Neural cell (in vitro differentiated cells): ENCODE data around the gene ACY1. TPM values are rescaled to one million over a fixed set of nuclear protein-coding genes. Genes with fewer than 3 reads are reported as not detected.
A peak's percentile ranks its signal among the peaks of the same experiment; 100 is the strongest.

ENCODE experiments used
- H2AFZ ChIP-seq: fragments of 200-600, 300-800 bp; sonication (generic), shearing (Covaris generic); 2 replicates; pipeline ENCODE4 v1.6.0; 2014; ENCODE audit warnings: low read depth, mild to moderate bottlenecking, antibody characterized with exemption, low read length, moderate library complexity
- H3F3A ChIP-seq: fragments of 200-600 bp; shearing (Covaris generic); 2 replicates; pipeline ENCODE4 v1.6.1; 2016; ENCODE audit warnings: mild to moderate bottlenecking, moderate library complexity, mixed read lengths, antibody characterized with exemption, low read length; ENCODE audit not compliant: insufficient read depth, poor library complexity, severe bottlenecking
- H3K27ac ChIP-seq: fragments of 200-600, 300-800 bp; sonication (generic), shearing (Covaris generic); 2 replicates; pipeline ENCODE4 v1.5.1; 2014; ENCODE audit warnings: mild to moderate bottlenecking, low read length, moderate library complexity
- H3K27me3 ChIP-seq: fragments of 300-800, 200-600 bp; sonication (generic), shearing (Covaris generic); 2 replicates; pipeline ENCODE4 v1.6.0; 2014; ENCODE audit warnings: mild to moderate bottlenecking, low read depth, low read length, moderate library complexity; ENCODE audit not compliant: insufficient read depth
- H3K36me3 ChIP-seq: fragments of 300-800, 200-600 bp; sonication (generic), shearing (Covaris generic); 2 replicates; pipeline ENCODE4 v1.5.1; 2014; ENCODE audit warnings: mild to moderate bottlenecking, antibody characterized with exemption, low read length, moderate library complexity; ENCODE audit not compliant: insufficient read depth
- H3K4me2 ChIP-seq: fragments of 300-800, 200-600 bp; sonication (generic), shearing (Covaris generic); 2 replicates; pipeline ENCODE4 v1.6.0; 2014; ENCODE audit warnings: mild to moderate bottlenecking, low read length
- H3K4me3 ChIP-seq: fragments of 300-800, 200-600 bp; sonication (generic), shearing (Covaris generic); 2 replicates; pipeline ENCODE4 v1.5.1; 2014; ENCODE audit warnings: mild to moderate bottlenecking, low read length, moderate library complexity
- H3K79me2 ChIP-seq: fragments of 200-600 bp; shearing (Covaris generic); replicated peaks from 2 replicates; pipeline ENCODE4 v1.6.0; 2014; ENCODE audit warnings: mild to moderate bottlenecking, low read length, moderate library complexity; ENCODE audit not compliant: insufficient read depth
- H3K9ac ChIP-seq: fragments of 300-800, 200-600 bp; sonication (generic), shearing (Covaris generic); 2 replicates; pipeline ENCODE4 v1.6.1; 2016; ENCODE audit warnings: mild to moderate bottlenecking, low read length, mixed read lengths
- H3K9me2 ChIP-seq: fragments of 200-600 bp; shearing (Covaris generic); 2 replicates; pipeline ENCODE4 v1.6.1; 2016; ENCODE audit warnings: mild to moderate bottlenecking, low read length, mixed read lengths; ENCODE audit not compliant: insufficient read depth
- H3K9me3 ChIP-seq: fragments of 200-600, 300-800 bp; sonication (generic), shearing (Covaris generic); 2 replicates; pipeline ENCODE4 v1.6.1; 2016; ENCODE audit warnings: mild to moderate bottlenecking, mixed run types, low read length, moderate library complexity, mixed read lengths
- H4K20me1 ChIP-seq: fragments of 200-600 bp; shearing (Covaris generic); 2 replicates; pipeline ENCODE4 v1.6.1; 2016; ENCODE audit warnings: mild to moderate bottlenecking, mixed run types; ENCODE audit not compliant: insufficient read depth
- EP300 ChIP-seq: fragments of 450-650 bp; conservative IDR thresholded peaks from 2 replicates; pipeline ENCODE4 v1.6.1; 2014; ENCODE audit warnings: antibody characterized with exemption, mild to moderate bottlenecking, moderate library complexity; ENCODE audit not compliant: poor library complexity, severe bottlenecking
- EZH2 ChIP-seq: fragments of 200-600, 300-800 bp; shearing (Covaris generic), sonication (generic); IDR thresholded peaks from 2 replicates; pipeline ENCODE4 v1.6.1; 2014; ENCODE audit warnings: antibody characterized with exemption, low read length, borderline replicate concordance, mild to moderate bottlenecking; ENCODE audit not compliant: insufficient read depth, poor library complexity, severe bottlenecking
- MXI1 ChIP-seq: fragments of 450-650 bp; conservative IDR thresholded peaks from 2 replicates; pipeline ENCODE4 v1.6.1; 2014; ENCODE audit warnings: antibody characterized with exemption, mild to moderate bottlenecking; ENCODE audit not compliant: poor library complexity, severe bottlenecking
- POLR2AphosphoS5 ChIP-seq: IDR thresholded peaks from 2 replicates; pipeline ENCODE4 v1.6.1; 2012
- RAD21 ChIP-seq: fragments of 450-650 bp; conservative IDR thresholded peaks from 2 replicates; pipeline ENCODE4 v1.6.1; 2014; ENCODE audit warnings: antibody characterized with exemption, mild to moderate bottlenecking, moderate library complexity
- SMC3 ChIP-seq: fragments of 450-650 bp; conservative IDR thresholded peaks from 2 replicates; pipeline ENCODE4 v1.6.1; 2014; ENCODE audit warnings: antibody characterized with exemption, mild to moderate bottlenecking, moderate library complexity; ENCODE audit not compliant: poor library complexity
- TAF1 ChIP-seq: IDR thresholded peaks from 2 replicates; pipeline ENCODE4 v1.6.1; 2012; ENCODE audit warnings: low read depth
- polyA plus RNA-seq: library from polyadenylated mRNA; depleted of rRNA; stranded (reverse); fragments of >200 nt; gene quantifications from 2 replicates; pipeline ENCODE4 v1.2.3, GENCODE V29; 2014
- TF ChIP-seq, protein P1 (sequence below): IDR thresholded peaks from 2 replicates; pipeline ENCODE4 v1.6.1; 2012; ENCODE audit warnings: borderline replicate concordance
- TF ChIP-seq, protein P2 (sequence below): fragments of 450-650 bp; IDR thresholded peaks from 2 replicates; pipeline ENCODE4 v1.5.1; 2014; ENCODE audit warnings: antibody characterized with exemption, mild to moderate bottlenecking, moderate library complexity; ENCODE audit not compliant: poor library complexity, severe bottlenecking

The ACY1 gene
- polyA plus RNA-seq, 1 donor from 2014 or later = 14.4 TPM

DNA sequence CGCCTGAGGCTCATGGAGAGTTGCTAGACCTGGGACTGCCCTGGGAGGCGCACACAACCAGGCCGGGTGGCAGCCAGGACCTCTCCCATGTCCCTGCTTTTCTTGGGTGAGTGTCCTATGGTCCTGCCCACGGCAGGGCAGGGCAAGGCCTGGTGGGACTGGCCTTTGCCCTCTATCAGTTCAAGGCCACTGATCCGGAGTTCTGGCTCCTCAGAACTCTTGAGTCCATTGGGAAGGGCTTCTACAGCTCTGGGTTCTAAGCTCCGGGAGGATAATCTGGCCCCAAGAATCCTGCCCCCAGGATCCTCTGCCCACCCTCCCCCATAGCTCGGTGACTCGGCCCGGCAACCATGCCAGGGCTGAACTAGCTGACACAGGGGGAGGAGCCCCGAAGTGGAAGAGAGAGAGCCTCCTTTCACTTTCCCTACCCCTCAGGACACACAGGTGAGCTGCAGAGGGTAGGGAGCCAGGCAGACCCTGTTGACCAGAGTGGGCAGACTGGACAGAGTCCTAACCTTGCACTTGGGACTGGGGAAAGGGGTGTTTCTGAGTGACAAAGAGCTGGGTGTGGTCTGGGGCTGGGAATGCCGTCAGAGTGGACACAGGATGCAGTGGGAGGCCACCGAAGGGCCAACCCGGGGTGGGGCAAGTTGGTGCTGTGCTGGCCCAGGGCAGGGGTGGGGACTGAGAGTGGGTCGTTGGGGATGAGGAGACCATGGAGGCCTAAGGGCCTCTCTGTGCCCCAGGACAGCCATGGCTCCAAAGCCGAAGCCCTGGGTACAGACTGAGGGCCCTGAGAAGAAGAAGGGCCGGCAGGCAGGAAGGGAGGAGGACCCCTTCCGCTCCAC, 40.5 kb upstream of the ACY1 start:
- Histone ChIP-seq H3K79me2 (no peaks in the 10 kb centered on the region), H3K9ac (peak overlapping the region; percentile 66), H3K9me3 (no peaks in the 10 kb centered on the region), H3K36me3 (no peaks in the 10 kb centered on the region), H2AFZ (peak overlapping the region; percentile 81), H4K20me1 (no peaks in the 10 kb centered on the region), H3K27me3 (no peaks in the 10 kb centered on the region), H3K4me3 (peak overlapping the region; percentile 76), H3K27ac (peak overlapping the region; percentile 64), H3K4me2 (no peak overlapping the region), H3F3A (no peaks in the 10 kb centered on the region), H3K9me2 (no peaks in the 10 kb centered on the region)
- TF ChIP-seq SMC3 (no peak), POLR2AphosphoS5 (no peak), MXI1 (no peak), TAF1 (no peak), EZH2 (no peak), RAD21 (no peak), EP300 (no peak)
- TF ChIP-seq, protein P1, sequence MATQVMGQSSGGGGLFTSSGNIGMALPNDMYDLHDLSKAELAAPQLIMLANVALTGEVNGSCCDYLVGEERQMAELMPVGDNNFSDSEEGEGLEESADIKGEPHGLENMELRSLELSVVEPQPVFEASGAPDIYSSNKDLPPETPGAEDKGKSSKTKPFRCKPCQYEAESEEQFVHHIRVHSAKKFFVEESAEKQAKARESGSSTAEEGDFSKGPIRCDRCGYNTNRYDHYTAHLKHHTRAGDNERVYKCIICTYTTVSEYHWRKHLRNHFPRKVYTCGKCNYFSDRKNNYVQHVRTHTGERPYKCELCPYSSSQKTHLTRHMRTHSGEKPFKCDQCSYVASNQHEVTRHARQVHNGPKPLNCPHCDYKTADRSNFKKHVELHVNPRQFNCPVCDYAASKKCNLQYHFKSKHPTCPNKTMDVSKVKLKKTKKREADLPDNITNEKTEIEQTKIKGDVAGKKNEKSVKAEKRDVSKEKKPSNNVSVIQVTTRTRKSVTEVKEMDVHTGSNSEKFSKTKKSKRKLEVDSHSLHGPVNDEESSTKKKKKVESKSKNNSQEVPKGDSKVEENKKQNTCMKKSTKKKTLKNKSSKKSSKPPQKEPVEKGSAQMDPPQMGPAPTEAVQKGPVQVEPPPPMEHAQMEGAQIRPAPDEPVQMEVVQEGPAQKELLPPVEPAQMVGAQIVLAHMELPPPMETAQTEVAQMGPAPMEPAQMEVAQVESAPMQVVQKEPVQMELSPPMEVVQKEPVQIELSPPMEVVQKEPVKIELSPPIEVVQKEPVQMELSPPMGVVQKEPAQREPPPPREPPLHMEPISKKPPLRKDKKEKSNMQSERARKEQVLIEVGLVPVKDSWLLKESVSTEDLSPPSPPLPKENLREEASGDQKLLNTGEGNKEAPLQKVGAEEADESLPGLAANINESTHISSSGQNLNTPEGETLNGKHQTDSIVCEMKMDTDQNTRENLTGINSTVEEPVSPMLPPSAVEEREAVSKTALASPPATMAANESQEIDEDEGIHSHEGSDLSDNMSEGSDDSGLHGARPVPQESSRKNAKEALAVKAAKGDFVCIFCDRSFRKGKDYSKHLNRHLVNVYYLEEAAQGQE = no peak
- TF ChIP-seq, protein P2, sequence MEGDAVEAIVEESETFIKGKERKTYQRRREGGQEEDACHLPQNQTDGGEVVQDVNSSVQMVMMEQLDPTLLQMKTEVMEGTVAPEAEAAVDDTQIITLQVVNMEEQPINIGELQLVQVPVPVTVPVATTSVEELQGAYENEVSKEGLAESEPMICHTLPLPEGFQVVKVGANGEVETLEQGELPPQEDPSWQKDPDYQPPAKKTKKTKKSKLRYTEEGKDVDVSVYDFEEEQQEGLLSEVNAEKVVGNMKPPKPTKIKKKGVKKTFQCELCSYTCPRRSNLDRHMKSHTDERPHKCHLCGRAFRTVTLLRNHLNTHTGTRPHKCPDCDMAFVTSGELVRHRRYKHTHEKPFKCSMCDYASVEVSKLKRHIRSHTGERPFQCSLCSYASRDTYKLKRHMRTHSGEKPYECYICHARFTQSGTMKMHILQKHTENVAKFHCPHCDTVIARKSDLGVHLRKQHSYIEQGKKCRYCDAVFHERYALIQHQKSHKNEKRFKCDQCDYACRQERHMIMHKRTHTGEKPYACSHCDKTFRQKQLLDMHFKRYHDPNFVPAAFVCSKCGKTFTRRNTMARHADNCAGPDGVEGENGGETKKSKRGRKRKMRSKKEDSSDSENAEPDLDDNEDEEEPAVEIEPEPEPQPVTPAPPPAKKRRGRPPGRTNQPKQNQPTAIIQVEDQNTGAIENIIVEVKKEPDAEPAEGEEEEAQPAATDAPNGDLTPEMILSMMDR = no peak

DNA sequence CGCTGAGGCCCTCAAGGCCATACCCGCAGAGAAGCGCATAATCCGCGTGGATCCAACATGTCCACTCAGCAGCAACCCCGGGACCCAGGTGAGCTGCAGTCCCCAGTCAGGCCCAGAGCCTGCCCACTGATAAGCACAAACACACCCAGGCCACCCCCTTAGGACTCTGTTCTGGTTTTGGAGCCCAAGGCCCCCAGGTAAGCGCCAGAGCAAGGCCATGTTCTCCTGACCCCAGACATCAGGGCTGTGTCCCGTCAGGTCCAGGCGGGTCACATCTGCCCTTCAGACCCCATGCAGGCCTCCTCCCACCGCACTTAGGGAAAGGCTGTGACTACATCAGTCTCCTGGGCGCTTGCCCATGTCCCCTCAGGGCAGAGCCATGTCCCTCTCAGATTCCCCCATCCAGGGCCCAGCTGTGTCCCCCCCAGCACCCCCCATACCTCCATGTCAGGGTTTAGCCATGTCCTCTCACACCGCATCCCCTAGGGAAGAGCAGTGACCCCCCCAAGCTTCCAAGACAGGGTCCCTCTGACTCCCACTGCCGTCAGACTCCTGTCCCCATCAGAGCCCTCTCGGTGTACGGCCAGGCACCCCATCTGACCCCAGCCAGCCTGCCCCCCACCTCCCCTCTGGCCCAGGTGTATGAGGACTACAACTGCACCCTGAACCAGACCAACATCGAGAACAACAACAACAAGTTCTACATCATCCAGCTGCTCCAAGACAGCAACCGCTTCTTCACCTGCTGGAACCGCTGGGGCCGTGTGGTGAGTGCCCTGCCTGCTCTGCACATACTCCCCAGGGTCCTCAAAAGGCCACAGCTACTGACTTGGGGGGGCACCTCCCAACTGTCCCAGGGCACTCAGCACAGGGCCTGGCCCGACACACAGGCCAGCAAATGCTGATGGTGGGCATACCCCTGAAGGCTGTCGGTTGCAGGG, 39.6 kb upstream of the ACY1 start:
- Histone ChIP-seq H3K4me2 (no peak overlapping the region), H3F3A (no peaks in the 10 kb centered on the region), H3K79me2 (no peaks in the 10 kb centered on the region), H3K36me3 (no peaks in the 10 kb centered on the region), H3K9me3 (no peaks in the 10 kb centered on the region), H2AFZ (no peak overlapping the region), H3K27me3 (no peaks in the 10 kb centered on the region), H3K9ac (no peak overlapping the region), H3K27ac (no peak overlapping the region), H3K9me2 (no peaks in the 10 kb centered on the region), H3K4me3 (no peak overlapping the region), H4K20me1 (no peaks in the 10 kb centered on the region)
- TF ChIP-seq TAF1 (no peak), EP300 (no peak), RAD21 (no peak), POLR2AphosphoS5 (no peak), SMC3 (no peak), EZH2 (no peak), MXI1 (no peak)
- TF ChIP-seq, protein P2 = no peak
- TF ChIP-seq, protein P1 = no peak
